HCT116 (cell line): ENCODE results near the gene APOH.

ENCODE experiments used
- EGR1 ChIP-seq: IDR thresholded peaks from 2 replicates; pipeline ENCODE4 v1.6.1; 2012; ENCODE audit warnings: low read depth
- POLR2AphosphoS5 ChIP-seq: IDR thresholded peaks from 2 replicates; pipeline ENCODE4 v1.6.1; 2011; ENCODE audit warnings: mild to moderate bottlenecking, low read depth, low read length, moderate library complexity
- YY1 ChIP-seq: IDR thresholded peaks from 2 replicates; pipeline ENCODE4 v1.6.1; 2011; ENCODE audit warnings: low read length, low read depth, moderate library complexity, mild to moderate bottlenecking; ENCODE audit not compliant: insufficient replicate concordance; ENCODE audit errors: extremely low read depth
- TF ChIP-seq, protein P1 (sequence below), 3 experiments: fragments of 200-600 bp in 1 of 3; sonication (generic) in 1 of 3; IDR thresholded peaks in 2 of 3; conservative IDR thresholded peaks in 1 of 3; 2 replicates each; pipeline ENCODE4 v1.5.1; 2012 to 2017; ENCODE audit warnings: low read depth in 2 of 3, low read length in 2 of 3, antibody characterized with exemption in 1 of 3, borderline replicate concordance in 1 of 3, control low read depth in 1 of 3, mild to moderate bottlenecking in 1 of 3, mixed read lengths in 1 of 3, mixed run types in 1 of 3, moderate library complexity in 1 of 3; ENCODE audit not compliant: insufficient read depth in 1 of 3

DNA sequence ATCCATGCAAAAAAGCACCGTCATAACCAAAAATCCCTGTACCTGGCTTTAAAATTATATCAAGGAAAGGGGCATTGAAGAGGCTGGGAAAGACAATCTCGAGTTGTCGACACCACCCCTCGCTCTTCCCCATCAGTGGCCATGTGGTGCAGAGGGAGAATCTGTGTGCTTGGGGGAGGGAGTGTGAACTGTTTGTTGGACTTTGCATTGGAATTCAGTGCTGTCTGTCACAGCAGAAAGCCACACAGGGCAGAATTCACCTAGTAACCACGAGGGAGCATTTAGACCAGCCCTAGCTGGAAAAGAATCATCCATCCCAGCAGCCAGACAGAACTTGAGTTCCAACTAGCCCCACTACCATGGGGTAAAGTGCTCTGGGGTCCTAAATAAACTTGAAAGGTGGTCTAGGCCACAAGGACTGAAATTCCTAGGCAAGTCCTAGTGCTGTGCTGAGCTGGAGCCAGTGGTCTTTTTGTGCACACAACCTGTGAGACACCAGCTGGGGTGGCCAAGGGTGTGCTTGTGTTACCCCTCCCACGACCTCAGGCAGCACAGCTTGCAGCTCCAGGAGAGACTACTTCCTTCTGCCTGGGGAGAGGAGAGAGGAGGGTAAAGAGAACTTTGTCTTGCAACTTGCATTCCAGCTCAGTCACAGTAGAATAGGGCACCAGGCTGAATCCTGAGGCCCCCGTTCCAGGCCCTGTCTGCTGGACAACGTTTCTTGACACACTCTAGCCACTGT lies 25.8 kb downstream of the APOH start:
- TF ChIP-seq, protein P1, sequence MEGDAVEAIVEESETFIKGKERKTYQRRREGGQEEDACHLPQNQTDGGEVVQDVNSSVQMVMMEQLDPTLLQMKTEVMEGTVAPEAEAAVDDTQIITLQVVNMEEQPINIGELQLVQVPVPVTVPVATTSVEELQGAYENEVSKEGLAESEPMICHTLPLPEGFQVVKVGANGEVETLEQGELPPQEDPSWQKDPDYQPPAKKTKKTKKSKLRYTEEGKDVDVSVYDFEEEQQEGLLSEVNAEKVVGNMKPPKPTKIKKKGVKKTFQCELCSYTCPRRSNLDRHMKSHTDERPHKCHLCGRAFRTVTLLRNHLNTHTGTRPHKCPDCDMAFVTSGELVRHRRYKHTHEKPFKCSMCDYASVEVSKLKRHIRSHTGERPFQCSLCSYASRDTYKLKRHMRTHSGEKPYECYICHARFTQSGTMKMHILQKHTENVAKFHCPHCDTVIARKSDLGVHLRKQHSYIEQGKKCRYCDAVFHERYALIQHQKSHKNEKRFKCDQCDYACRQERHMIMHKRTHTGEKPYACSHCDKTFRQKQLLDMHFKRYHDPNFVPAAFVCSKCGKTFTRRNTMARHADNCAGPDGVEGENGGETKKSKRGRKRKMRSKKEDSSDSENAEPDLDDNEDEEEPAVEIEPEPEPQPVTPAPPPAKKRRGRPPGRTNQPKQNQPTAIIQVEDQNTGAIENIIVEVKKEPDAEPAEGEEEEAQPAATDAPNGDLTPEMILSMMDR (IDR thresholded peaks at IDR 0.05 in 2 of 3, conservative IDR thresholded peaks at IDR 0.05 in 1 of 3; ENCODE audit: borderline replicate concordance in 1 of 3, insufficient read depth in 1 of 3, low read depth in 2 of 3, low read length in 2 of 3): no peak
- no peak for TF ChIP-seq POLR2AphosphoS5
- TF ChIP-seq YY1: no peak
- no peak for TF ChIP-seq EGR1
